NCI-H510A (cell line): ENCODE data around the gene PRPF18.
"Not testable (repeated sequence)": the region's sequence is repeated elsewhere in the genome, so short reads cannot be mapped to it uniquely, and the experiment has no call there.

Experiments
- DNase-seq: peaks from one replicate; lab custom pipeline; 2025; lab: John Stamatoyannopoulos, UW

Gene PRPF18, protein sequence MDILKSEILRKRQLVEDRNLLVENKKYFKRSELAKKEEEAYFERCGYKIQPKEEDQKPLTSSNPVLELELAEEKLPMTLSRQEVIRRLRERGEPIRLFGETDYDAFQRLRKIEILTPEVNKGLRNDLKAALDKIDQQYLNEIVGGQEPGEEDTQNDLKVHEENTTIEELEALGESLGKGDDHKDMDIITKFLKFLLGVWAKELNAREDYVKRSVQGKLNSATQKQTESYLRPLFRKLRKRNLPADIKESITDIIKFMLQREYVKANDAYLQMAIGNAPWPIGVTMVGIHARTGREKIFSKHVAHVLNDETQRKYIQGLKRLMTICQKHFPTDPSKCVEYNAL

DNA sequence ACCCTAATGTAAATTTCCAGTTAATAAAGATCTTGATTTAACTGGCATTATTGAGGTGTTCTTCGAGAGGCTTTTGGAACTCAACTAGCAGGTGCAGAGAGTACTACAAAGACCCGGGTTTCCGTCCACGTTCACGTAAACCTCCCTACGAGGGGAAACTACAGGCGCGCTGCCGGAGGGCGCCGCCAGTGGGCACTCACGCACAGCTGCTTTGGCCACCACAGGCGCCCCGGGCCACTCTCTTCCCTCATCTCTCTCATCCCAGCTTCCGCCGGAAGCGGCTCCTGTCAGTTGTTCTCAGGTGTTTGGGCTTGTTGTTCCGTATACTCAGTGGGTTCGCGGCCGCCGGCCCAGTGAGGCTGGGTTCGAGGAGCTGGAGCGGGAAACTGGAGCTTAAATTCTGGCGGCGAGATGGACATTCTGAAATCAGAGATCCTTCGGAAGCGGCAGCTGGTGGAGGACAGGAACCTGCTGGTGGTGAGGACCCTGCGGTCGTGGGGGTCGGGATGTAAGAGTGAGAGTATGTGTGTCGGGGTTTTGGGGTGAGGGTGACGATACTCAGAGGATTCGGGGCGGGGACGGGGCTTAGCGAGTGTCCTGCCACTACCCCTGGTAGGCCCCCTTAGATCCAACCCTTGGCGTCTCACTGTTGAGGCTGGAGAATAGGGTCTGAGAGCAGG, at the start of gene PRPF18:
Gene PRPF18 (plus strand): TSS at position 290 of the 680 bp plus-strand sequence. CDS start 122 bp downstream, at position 412.
- DNase-seq, result peak; percentile 77

DNA sequence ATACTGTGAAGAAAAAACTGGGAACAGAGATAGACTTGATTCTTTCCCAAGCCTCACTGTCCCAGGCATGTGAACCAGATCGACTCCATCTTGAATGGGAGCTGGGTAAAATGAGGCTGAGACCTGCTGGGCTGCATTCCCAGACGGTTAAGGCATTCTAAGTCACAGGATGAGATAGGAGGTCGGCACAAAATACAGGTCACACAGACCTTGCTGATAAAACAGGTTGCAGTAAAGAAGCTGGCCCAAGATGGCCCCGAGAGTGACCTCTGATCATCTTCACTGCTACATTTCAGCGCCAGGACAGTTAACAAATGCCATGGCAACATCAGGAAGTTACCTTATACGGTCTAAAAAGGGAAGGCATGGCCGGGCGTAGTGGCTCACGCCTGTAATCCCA, 48.8 kb upstream of the PRPF18 start:
- not testable (repeated sequence) for DNase-seq

DNA sequence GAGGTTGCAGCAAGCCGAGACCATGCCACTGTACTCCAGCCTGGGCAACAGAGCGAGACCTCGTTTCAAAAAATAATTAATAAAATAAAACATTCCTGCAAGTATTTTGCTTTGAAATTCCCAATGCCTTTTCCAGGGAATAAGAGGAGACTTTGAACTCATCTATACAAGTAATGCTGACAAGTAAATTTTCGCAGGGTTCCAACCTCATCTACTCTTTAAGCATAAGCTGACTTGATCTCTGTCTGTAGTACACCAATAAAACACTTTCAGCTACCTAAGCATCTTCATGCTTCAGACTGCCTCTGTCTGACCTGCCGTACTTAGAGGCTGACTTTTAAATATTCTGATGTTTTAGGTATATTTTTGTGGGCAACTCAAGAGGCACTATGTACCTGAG, 44.2 kb upstream of the PRPF18 start:
- DNase-seq, result no peak

DNA sequence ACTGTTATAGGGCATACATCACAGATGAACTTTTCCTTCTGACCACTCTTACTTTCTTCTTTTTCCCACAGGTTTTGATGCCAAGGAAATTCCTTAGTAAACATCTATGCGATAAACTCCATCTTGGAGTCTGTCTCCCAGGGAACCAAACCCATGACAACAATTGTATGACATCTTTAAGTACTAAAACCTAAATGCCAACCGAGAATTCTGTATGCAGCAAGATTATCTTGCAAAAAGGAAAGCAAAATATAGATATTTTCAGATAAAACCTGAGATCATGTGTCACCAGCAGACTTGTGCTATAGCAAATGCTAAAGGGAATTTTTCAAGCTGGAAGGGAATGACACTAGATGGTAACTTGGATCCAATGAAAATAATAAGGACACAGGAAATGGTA, 36.0 kb upstream of the PRPF18 start:
- no peak for DNase-seq

DNA sequence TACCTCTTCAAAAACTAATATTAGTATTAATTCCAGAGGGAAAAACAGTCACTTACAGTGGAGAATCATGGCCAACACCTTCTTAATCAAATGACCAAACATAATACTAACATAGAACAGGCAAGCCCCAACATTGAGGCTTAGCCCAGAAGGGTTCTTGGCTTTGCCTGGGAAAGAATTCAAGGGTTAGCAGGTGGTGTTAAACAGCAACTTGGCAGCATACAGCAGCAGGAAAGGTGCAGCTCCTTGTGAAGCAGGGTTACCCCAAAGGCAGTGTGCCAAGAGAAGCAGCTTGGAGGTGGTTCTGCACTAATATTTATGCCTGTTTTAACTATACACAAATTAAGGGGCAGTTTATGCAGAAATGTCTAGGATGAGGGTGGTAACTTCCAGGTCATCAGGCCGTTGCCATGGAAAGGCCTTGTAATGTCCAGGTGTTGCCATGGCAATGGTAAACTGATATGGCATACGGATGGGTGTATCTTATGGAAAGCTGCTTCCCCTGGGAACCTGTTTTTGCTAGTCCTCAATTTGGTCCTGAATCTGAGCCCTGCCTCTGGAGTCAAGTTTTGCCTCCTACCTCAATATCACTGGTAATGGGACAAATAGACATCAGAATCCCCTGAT, 30.8 kb upstream of the PRPF18 start:
- DNase-seq, result peak; percentile 51

DNA sequence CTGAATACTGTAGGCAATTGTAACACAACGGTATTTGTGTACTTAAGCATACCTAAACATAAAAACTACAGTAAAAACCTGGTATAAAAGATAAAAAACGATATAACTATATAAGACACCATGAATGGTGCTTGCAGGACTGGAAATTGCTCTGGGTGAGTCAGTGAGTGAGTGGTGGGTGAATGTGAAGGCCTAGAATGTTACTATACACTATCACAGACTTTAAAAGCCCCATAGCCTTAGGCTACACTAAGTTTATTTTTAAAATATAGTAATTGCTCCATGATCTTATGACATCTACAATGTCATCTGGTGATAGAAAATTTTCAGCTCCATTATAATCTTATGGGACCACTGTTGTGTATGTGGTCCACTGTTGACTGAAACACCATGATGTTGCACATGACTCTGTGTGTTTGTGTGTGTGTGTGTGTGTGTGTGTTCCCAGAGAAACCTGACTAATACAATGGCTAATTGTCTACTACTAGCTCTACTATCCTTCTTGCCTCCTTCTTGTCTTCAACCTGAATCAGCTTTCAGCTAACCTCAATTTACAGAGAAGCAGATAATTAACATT, 27.6 kb upstream of the PRPF18 start:
- no peak for DNase-seq

DNA sequence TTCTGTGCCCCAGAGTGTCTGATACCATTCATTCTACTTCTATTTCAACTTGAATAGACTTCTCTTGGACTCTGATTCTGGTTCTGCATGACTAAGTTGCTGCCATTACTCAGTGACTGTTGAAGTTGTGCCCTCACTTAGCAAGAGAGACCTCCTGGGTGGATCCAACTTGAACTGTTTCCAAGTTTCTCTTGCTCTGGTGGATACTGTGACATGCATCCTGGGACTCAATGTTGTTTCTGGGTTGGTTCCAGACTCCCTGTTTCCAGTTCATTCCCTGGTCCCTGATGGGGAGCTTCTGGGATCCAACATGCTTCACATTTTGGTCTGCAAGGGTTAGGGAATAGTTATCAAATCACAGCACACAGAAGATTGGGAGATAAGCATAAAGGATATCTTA, 26.2 kb upstream of the PRPF18 start:
- no peak for DNase-seq

DNA sequence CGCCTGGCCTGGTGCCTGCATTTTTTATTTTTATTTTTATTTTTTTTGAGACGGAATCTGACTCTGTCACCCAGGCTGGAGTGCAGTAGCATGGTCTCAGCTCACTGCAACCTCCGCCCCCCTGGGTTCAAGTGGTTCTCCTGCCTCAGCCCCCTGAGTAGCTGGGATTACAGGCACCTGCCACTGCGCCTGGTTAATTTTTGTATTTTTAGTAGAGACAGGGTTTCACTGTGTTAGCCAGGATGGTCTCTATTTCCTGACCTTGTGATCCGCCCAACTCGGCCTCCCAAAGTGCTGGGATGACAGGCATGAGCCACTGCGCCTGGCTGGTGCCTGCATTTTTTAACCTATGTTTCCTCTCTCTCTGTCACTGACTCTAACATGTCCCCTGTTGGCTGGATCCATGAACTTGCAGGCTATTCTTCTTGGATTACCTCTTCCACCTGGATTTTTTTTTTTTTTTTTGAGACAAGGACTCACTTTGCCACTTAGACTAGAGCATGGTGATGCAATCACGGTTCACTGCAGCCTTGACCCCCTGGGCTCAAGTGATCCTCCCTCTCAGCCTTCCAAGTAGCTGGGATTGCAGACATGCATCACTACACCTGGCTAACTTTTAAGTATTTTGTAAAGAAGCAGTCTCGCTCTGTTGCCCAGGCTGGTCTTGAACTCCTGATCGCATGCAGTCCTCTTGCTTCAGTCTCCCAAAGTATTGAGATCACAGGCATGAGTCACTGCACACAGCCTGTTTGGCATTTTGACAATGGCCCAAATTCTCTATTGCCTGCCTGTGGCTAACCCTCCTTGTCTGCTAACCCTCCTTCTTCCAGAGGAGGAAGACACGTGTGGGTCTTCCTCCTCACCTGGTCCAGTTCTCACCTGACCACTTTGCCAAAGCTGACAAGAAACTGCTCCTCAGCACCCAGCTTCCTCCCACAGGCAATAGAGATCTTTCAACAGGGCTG, 23.0 kb upstream of the PRPF18 start:
- no peak for DNase-seq

DNA sequence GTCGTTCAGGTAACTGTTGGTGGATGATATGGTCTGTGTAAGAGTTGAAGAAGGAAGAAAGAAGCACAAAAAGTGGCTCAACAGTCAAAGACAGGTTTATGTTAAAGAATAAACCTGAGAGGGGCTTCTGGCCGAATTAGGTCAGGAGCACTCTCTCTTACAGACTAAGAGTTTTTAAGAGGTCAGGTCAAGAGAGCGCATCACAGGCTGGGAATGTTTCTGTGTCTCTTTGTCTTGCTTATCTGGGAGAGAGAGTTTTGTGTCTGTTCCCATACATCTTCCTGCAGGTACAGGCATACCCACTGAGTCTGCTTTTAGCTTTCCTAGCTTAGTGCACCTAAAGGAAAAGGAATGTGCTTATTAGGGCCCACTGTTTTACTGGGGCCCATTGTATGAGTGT, 22.2 kb upstream of the PRPF18 start:
- DNase-seq, result no peak

DNA sequence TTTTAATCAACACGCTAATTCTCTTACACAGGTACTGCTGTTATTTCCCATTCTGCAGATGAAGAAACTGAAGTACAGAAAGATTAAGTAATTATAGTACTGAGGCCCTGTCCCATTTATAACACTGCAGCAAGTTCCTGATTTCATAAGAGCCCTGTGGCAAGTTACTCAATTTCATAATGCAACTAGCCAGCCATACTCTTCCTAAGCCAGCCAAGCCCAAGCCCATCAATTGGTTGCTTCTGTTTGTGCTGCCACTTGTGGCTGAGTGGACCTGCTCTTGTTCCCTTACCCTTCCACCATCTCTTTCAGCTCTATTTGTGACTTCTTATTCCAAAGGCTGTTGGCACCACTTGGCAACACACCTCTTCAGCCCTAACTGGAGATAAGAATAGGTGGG, 19.7 kb upstream of the PRPF18 start:
- DNase-seq, result peak; percentile 18

DNA sequence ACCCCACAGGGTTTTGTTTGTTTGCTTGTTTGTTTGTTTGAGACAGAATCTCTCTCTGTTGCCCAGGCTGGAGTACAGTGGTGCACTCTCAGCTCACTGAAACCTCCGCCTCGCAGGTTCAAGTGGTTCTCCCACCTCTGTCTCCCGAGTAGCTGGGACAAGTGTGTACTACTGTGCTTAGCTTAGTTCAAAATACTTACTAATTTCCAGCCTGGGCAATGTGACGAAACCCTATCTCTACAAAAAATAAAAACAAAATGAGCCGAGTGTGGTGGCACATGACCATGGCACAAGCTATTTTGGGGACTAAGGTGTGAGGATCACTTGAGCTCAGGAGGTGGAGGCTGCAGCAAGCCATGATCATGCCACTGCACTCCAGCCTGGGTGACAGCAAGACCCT, 15.2 kb upstream of the PRPF18 start:
- no peak for DNase-seq

DNA sequence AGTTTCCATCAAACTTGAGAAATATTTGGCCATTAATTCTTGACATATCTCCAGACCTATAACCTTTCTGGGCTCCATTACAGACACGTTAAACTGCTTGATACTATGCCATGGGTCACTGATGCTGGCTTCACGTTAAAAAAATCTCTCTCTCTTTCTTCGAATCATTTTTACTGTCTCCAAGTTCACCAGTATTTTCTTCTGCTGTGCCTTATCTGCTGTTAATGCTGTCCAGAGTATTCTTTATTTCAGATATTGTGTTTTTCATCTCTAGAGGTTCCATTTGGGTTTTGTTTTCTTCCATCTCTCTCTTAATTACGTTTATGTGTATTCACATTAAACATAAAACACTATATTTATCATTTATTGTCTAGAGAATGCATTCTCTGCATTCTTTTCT, 12.8 kb upstream of the PRPF18 start:
- no peak for DNase-seq

DNA sequence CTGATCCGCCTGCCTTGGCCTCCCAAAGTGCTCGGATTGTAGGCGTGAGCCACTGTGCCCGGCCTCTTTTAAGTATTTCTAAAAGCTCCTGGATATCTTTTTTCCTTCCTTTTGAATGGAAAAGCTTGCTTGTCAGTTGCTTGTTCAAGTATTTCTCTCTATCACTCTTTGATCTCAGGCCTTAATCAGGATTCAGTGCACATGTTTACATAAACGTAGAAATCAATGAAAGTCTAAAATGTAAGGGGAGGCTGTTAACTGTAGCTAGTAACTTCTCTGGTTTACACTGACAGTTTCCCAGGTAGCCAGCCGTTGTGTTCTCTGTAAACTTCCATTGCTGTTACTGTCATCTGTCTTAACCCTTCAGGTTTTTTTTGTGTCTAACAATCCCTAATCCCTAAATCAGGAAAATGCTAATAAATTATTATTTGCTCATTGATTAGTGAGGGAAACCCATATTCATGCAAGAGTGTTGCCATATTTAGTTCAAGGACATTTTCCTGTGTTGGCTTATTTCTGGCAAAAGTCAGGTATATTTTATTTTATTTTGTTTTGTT, 1.5 kb upstream of the PRPF18 start:
- no peak for DNase-seq

DNA sequence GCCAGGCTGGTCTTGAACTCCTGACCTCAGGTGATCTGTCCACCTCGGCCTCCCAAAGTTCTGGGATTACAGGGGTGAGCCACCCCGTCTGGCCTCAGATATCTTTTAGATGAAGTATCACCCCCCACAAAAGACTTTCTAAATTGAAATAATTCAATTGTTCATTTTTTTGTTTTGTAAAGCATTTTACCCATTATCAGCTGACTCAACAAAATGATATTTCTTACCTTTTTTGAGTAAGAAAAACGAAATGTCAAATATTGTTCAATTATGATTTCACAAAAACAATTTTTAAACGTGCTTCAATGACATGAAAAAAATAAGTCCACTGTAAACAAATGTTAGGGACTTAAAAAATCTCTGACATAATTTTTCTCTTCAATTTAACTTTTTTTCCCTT, 822 bp upstream of the PRPF18 start:
- DNase-seq, result no peak

DNA sequence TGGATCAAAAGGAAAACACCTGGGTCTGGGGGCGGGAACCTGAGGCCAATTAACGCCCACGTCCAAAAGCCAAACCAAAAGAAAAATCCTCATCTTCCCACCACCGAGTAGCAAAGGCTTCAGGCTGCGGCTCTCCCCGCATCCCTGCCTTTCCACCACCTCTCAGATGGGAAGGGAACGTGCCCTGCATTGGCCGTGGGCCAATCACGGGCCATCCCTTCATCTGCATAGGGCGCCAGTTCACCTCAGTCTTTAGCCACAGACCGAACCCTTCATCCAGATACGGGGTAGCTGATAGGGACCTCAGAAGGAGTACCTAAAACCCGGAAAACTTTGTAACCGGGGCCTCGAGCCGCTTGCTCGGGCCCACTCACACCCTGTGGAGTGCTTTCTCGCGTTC, 626 bp downstream of the PRPF18 start:
- DNase-seq, result no peak

DNA sequence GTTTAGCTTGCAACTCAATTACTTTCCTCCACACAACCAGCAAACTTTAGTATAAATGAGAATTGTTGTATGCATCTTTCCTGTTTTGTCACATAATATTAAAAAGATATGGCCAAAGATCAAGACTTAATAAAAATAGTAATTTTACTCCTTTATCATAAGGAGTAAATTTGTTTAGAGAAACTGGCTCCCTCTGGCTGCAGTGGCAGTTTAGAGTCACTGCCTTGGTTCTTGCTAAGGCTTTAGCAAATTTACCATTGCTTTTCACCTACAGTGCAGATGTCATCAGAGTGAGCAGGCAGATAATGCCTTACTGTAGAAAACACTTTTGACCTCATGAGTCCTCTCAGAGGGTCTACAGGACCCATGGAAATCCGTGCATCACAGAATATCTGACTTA, 2.6 kb downstream of the PRPF18 start:
- DNase-seq, result no peak

DNA sequence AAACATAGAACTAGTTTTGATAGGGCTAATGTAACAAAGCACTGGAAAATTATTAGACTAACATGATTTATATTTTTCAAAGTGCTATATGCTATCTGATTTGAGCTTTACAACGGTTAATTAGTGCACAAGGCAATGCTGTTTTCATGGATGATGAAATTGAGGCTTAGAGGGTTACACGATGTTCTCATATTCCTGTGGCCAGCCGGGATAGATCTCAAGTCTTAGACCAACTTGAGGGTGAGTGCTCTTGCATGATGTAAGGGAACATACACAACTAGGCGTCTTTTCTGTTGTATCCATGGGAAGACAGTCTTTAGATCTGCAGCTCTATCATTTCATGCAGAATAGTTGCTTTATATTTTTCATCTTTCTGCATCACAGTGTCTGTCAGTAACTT, 4.1 kb downstream of the PRPF18 start:
- no peak for DNase-seq

DNA sequence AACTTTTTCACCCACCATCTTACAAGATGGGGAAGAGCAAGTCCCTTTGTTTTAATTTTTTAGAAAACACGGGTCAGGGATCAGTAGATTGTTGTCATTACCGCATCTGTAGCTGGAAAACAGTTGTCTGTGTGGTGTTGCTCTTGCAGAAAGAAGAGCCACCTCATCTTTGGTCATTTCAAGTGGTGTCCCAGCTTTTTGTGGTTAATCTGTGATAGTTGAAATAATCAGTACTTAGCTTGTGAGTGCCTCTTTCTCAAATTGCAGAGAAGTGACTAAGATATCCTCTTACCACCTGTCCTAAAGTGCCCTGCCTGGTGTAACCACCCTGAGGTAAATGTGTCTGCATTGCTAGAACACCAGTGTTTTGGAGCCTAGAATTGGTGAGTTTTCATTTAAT, 5.5 kb downstream of the PRPF18 start:
- DNase-seq, result no peak

DNA sequence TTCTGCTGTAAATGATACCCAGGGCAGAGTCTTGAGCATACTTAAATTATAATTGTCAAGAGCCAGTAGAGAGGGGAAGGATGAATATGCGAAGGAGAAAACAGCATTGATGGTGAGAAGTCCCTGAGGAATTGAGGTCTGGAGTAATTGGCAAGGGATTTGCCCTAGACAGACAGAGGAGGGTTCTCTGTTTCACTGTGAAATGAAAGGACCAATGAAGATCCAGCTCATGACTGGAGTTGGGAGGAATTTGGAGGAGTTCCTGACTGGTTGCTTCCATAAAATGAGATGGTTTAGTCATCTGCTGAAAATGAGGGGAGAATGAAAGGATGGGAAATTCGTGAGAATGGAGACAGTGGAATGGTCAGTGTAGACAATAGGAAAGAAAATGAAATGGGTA, 6.8 kb downstream of the PRPF18 start:
- DNase-seq, result no peak

DNA sequence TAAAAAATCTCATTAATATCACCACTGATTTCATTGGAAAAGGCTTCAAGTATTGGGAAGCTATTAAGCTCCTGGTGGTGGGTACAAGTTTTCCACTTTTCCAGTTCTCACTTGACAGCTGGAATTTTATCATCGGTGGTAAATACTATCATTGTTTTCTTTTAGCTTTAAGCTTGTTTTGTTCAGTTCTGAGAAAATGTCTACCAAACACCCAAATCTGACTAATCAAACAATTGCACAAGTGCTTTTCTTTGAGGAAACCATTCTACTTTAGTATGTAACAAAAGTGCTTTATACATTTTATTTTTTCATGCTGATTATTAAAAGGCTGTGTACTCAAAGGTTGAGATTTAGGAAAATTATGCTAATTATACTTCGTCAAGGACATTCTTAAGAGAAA, 7.9 kb downstream of the PRPF18 start:
- no peak for DNase-seq

DNA sequence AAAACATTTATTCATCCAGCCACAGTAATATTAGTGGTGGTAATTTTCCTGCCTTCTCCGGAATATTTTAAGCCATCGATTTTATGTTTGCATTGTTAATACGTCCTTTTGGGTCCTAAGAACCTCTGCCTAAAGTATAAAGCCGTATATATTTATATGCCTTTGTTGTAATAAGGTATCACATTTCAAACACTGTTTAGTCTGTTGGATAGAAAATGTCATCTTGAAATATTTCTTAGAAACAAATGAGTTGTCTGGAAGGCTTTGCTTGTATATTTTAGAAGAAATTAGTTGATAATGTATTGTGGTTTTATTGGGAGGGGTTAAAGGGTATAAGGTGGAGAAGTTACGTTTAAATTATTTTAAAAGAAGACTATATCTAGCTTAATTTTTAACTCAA, 11.1 kb downstream of the PRPF18 start:
- DNase-seq, result no peak
